Fibroblast of villous mesenchyme (primary cell): Measurements from ENCODE around the gene PTP4A2. TPM values are rescaled to one million over a fixed set of nuclear protein-coding genes. Genes with fewer than 3 reads are reported as not detected.

Experiments
- DNase-seq: peaks from one replicate; pipeline ENCODE4 v3.0.0-alpha.2; 2010; ENCODE audit warnings: low read depth
- H3K4me3 ChIP-seq: 2 replicates; pipeline ENCODE4 v1.5.1; 2011; ENCODE audit warnings: low read depth, mild to moderate bottlenecking, low read length
- total RNA-seq: library from RNA; depleted of rRNA; stranded (reverse); fragments of >200 nt; gene quantifications from 2 replicates; pipeline ENCODE4 v1.2.3, GENCODE V29; 2012
- TF ChIP-seq, protein P1 (sequence below): IDR thresholded peaks from 2 replicates; pipeline ENCODE4 v1.5.1; 2012; ENCODE audit warnings: low read depth, mild to moderate bottlenecking, low read length; ENCODE audit not compliant: insufficient read depth

Gene PTP4A2
- total RNA-seq, 1 donor, result 503 TPM

DNA sequence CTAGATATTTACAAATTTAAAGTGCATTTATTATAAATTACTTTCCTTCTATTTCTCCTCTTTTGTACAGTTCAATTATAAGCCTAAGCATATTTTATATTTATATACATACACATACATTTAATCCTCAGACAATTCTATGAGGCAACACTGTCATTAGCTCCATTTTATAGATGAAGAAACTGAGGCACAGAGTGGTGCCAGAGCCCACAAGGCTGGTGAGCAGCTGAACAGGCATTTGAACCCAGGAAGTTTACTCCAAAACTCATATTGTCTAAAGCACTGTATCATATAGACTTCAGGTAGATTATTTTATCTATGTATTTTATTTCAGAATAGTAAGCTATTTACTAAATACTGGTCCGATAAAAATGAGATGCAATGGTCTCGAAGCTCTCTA lies 52.3 kb downstream of the PTP4A2 start:
- no peak for DNase-seq
- H3K4me3 ChIP-seq, result no peak overlapping the region
- TF ChIP-seq, protein P1, sequence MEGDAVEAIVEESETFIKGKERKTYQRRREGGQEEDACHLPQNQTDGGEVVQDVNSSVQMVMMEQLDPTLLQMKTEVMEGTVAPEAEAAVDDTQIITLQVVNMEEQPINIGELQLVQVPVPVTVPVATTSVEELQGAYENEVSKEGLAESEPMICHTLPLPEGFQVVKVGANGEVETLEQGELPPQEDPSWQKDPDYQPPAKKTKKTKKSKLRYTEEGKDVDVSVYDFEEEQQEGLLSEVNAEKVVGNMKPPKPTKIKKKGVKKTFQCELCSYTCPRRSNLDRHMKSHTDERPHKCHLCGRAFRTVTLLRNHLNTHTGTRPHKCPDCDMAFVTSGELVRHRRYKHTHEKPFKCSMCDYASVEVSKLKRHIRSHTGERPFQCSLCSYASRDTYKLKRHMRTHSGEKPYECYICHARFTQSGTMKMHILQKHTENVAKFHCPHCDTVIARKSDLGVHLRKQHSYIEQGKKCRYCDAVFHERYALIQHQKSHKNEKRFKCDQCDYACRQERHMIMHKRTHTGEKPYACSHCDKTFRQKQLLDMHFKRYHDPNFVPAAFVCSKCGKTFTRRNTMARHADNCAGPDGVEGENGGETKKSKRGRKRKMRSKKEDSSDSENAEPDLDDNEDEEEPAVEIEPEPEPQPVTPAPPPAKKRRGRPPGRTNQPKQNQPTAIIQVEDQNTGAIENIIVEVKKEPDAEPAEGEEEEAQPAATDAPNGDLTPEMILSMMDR, result no peak

DNA sequence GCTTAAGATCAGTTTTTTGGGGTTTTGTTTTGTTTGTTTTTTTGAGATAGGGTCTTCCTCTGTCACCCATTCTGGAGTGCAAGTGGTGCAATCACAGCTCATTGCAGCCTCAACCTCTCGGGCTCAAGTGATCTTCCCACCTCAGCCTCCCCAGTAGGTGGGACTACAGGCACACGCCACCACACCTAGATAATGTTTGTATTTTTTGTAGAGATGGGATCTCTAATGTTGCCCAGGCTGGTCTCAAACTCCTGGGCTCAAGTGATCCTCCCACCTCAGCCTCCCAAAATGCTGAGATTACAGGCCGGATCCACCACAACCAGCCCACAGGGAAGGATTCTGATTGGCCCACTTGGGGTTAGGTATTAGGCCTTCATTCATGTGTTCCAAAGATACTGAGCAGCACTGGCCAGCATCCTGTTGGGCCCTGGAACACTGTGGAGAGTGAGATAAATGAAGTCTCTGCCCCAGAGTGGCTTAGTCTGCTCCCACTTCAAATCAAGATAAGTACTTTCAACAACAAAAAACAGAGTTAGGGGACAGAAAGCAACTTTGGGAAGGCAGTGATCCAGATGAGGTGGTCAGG lies 54.7 kb downstream of the PTP4A2 start:
- TF ChIP-seq, protein P1, result no peak
- DNase-seq, result no peak
- no peak overlapping the region for H3K4me3 ChIP-seq

DNA sequence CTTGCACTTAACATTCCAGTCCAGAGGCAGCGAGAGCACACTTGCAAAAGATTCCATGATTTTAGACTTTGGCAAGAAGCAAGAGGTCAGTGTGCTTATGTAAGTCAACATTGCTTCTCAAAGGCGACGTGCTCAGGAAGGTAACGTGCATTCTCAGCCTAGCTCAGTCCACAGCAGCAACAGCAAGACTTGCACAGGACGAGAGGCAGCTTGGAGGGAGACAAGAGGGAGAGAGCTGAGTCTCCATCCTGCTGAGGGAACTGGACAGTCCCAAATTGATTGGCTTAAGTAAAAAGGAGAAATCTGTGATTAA lies 56.5 kb downstream of the PTP4A2 start:
- DNase-seq, result peak; percentile 19
- TF ChIP-seq, protein P1, result no peak
- no peak overlapping the region for H3K4me3 ChIP-seq

DNA sequence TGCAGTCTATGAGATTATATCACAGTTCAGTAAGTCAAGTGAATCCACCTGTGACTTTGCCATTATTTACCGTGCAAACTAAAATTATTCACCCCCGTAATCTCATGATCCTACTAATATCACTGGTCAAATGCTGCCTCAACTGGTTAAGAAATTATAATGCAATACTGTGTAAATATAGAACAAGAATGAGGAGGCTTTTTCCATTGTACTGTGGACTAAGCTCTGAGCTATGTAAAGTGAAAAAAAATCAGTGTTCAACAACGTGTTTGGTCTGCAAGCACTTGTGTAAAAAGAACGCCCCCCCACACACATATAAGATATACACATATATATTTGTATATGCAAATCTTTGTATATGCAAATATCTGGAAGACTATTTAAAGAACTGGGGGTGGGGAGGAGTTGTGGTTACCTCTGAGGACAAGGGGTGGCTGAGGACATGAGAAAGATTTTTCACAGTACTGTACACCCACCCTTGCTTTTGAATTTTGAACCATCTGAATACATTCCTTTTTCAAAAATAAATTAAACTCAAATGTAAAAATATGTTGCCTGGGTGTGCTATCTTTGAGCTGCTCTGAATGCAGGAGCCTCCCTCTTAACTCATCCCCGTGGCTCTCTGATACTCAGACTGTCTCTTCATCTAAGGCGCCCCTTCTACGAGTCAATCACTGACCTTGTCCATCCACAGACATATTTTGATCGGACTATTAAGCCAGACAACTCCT lies 57.0 kb downstream of the PTP4A2 start:
- no peak overlapping the region for H3K4me3 ChIP-seq
- no peak for DNase-seq
- TF ChIP-seq, protein P1, result no peak

DNA sequence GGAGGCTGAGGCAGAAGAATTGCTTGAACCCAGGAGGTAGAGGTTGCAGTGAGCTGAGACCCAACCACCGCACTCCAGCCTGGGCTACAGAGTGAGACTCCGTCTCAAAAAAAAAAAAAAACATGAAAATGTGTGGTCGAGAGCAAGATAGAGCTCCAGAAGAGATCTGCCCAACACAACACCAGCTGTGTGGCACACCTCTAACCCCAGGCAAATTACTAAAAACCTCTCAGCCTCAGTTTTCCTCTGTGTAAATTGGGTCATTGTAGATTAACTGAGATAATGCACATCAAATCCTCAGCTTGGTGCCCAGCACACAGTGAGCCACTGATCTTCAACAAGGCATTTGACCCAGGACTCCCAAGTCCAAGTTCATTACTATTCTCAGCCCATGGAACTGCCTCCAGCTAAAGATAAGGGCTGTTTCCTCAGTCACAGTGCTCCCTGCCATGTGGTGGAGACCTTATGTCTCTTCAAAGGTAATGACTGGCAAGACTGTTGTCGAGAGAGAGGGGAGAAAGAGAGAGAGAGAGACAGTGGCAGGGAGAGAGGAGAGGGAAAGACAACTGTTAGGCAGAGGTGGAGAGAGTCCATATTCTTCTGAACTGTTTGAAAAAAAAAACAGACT lies 58.1 kb downstream of the PTP4A2 start:
- TF ChIP-seq, protein P1, result no peak
- no peak overlapping the region for H3K4me3 ChIP-seq
- no peak for DNase-seq

DNA sequence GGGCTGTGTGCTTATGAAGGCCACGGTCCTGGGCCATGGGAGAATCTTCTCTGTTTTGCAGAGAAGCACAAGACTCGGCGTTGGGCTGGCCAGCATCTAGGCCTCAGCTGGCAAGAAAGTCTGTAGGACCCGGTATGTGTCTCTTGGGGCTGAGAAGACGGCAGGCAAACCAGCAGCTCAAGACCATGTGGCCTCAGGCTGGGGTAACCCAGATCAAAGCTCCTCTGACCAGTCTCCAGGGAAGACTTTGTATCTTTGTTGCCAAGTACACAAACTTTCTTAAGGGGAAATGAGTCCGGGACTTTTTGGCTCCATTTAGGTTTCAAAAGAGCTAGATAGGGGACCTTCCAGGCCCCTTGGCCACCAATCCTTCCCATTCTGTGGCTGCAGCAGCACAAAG lies 60.1 kb downstream of the PTP4A2 start:
- TF ChIP-seq, protein P1, result no peak
- no peak overlapping the region for H3K4me3 ChIP-seq
- DNase-seq, result no peak
